Stimulated activated CD4-positive, alpha-beta T cell treated with anti-CD3 and anti-CD28 coated beads, Interleukin-15, amount 100 ng/mL, for 1 hour (primary cell): ENCODE measurements around the gene PRAC2.
"Not testable (repeated sequence)": the region's sequence is repeated elsewhere in the genome, so short reads cannot be mapped to it uniquely, and the experiment has no call there.

Experiments
- DNase-seq, 2 donors: peaks; one replicate each; pipeline ENCODE4 v3.0.0-alpha.2; 2020; ENCODE audit warnings: low read depth in 1 of 2, low spot score in 1 of 2

PRAC2 gene

GRCh38 chr17:48722915-48723422, at the start of gene PRAC2:
Gene PRAC2 (plus strand): TSS chr17:48723185. CDS start chr17:48724411, 1,226 bp downstream.
- DNase-seq: no peak

GRCh38 chr17:48676963-48677558, 45.9 kb upstream of the PRAC2 start:
- DNase-seq: no peak

GRCh38 chr17:48678141-48678971, 44.6 kb upstream of the PRAC2 start:
- peak; percentile 34 to 67 for DNase-seq

GRCh38 chr17:48679385-48680096, 43.4 kb upstream of the PRAC2 start:
- DNase-seq: no peak

- no peak for DNase-seq
Observed at GRCh38 chr17:48681609-48682008, 41.4 kb upstream of the PRAC2 start.

- no peak for DNase-seq
Observed at GRCh38 chr17:48690655-48691054, 32.3 kb upstream of the PRAC2 start.

GRCh38 chr17:48692049-48692448, 30.9 kb upstream of the PRAC2 start:
- no peak for DNase-seq

GRCh38 chr17:48693178-48693577, 29.8 kb upstream of the PRAC2 start:
- DNase-seq: no peak

- DNase-seq: no peak
Observed at GRCh38 chr17:48701864-48702532, 21.0 kb upstream of the PRAC2 start.

- no peak for DNase-seq
Observed at GRCh38 chr17:48704361-48705248, 18.4 kb upstream of the PRAC2 start.

GRCh38 chr17:48711128-48711527, 11.9 kb upstream of the PRAC2 start:
- no peak for DNase-seq

GRCh38 chr17:48715496-48716399, 7.2 kb upstream of the PRAC2 start:
- DNase-seq: no peak

GRCh38 chr17:48716549-48716948, 6.4 kb upstream of the PRAC2 start:
- not testable (repeated sequence) for DNase-seq

GRCh38 chr17:48717367-48718226, 5.4 kb upstream of the PRAC2 start:
- no peak for DNase-seq

GRCh38 chr17:48718227-48718760, 4.7 kb upstream of the PRAC2 start:
- no peak for DNase-seq

- no peak for DNase-seq
Observed at GRCh38 chr17:48718761-48719641, 4.0 kb upstream of the PRAC2 start.

GRCh38 chr17:48719642-48720265, 3.2 kb upstream of the PRAC2 start:
- DNase-seq: no peak
